ENCODE results near the gene KCNQ1. TPM values are rescaled to one million over a fixed set of nuclear protein-coding genes. Genes with fewer than 3 reads are reported as not detected.

KCNQ1 gene
- total and polyA plus RNA-seq, 9 of the 15 experiments (the other 6 are each of a cell fraction or from before 2014, with no cell fraction given), result 0.44 TPM; not detected in 8

DNA sequence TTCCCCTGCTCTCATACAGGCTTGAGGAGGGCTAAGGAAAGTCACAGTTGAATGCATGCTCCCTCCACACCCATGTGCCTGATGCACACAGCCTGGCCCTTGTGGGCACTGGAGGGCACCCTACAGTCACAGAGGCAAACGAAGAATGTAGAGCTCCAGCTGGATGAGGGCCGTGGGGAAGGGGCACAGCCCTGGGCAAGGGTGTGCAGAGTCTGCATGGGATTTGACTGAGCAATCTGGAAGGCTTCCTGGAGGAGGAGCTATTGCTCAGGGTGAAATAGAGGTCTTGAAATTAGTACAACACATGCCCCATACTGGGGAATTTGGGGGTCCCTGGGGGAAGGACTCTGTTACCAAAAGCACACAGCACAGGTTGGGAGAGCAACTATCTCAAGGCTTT is 64.0 kb downstream of the KCNQ1 start:
- in situ Hi-C loops (cut with MboI) (no loop called here), intact Hi-C loops (cut with micrococcal nuclease) (no loop called here)
- CTCF ChIA-PET (ENCODE audit: low intra/inter-chr PET ratio), result no interaction called here
- H3K79me2 ChIP-seq (ENCODE audit: control insufficient read depth, insufficient read depth, low read length), result no peaks in the 10 kb centered on the region
- no peak for FAIRE-seq
- H2AFZ ChIP-seq (ENCODE audit: low read depth, low read length), result no peak overlapping the region
- no peak overlapping the region for H3K4me2 ChIP-seq (ENCODE audit: insufficient read depth, low read length)
- H3K4me1 ChIP-seq (replicated peaks in 1 of 2; ENCODE audit: control insufficient read depth in 2 of 2, insufficient read depth in 2 of 2, low read length in 2 of 2), result peaks cover 0 to 9% of the 10 kb centered on the region in 2 experiments; a peak in 2 of 5 replicates
- peaks cover 8 to 66% of the 10 kb centered on the region in 2 experiments; a peak in 4 of 5 replicates for H3K27me3 ChIP-seq (ENCODE audit: control insufficient read depth in 2 of 2, insufficient read depth in 2 of 2, low read length in 2 of 2)
- BruUV-seq (replicated peaks), result no TSS peak
- WGBS (ENCODE audit: insufficient coverage, low coverage, missing lambda C conversion rate), result 0% methylated on average over 1 of the region's 2 CpGs
- H4K20me1 ChIP-seq (replicated peaks; ENCODE audit: control insufficient read depth, insufficient read depth, low read length), result peaks cover 5% of the 10 kb centered on the region; the same call in 1 of the 2 replicates
- H3K4me3 ChIP-seq, result no peak overlapping the region
- no peak overlapping the region for H3K9ac ChIP-seq (ENCODE audit: insufficient read depth in 1 of 2, low read depth in 2 of 2, low read length in 2 of 2)
- peak in 2 of 4 experiments; percentile 2 to 3 for DNase-seq (ENCODE audit: extremely low read depth in 1 of 4, low spot score in 3 of 4)
- peak; percentile 83 for TF ChIP-seq ZFP36 (IDR thresholded peaks at IDR 0.05; ENCODE audit: low read depth, low read length, partially characterized antibody)
- TF ChIP-seq HOXB6 (CRISPR knock-in tag; IDR thresholded peaks at IDR 0.05; ENCODE audit: borderline replicate concordance), result no peak
- ATAC-seq, result no peak
- POLR2A ChIA-PET, result no interaction called here
- no peaks in the 10 kb centered on the region for H3K9me3 ChIP-seq (replicated peaks; ENCODE audit: control insufficient read depth, insufficient read depth, low read depth, low read length)
- H3K36me3 ChIP-seq (ENCODE audit: control insufficient read depth, insufficient read depth, low read length), result no peaks in the 10 kb centered on the region
- no peaks in the 10 kb centered on the region for H3K9me1 ChIP-seq (ENCODE audit: control insufficient read depth, insufficient read depth, low read length)
- no peak overlapping the region for H3K27ac ChIP-seq (ENCODE audit: extremely low read depth, low read depth, low read length)

DNA sequence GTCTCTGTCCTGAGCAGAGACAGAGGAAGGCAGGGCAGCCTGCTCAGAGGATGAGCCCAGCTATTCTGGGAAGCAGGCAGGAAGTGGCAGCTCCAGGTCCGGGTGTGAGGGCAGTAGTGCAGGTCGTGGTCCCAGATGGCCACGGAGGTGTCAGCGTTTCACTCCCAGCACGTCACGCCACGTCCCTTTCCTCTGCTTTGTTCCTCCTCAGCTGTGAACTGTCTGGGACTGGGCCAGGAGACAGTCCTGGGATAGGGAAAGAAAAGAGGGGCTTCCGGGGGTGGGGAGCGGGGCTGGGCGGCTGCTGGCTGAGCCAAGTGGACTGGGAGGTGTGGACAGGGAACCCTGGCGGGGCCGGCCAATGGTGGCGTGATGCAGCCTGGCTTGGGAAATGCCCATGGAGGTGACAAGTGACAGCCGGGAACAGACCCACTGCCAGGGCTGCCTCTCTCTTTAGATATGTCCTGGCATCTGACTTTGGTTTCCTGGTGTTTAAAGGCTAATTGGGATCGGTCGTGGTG is 64.7 kb downstream of the KCNQ1 start:
- intact Hi-C loops (cut with micrococcal nuclease) (no loop called here), in situ Hi-C loops (cut with MboI) (loop anchor here (10.0 kb wide), 1 partner anchor 305 kb away; no protein-coding TSS in a partner anchor)
- no peak overlapping the region for H3K4me2 ChIP-seq (ENCODE audit: insufficient read depth, low read length)
- H3K4me3 ChIP-seq, result no peak overlapping the region
- POLR2A ChIA-PET, result no interaction called here
- no peaks in the 10 kb centered on the region for H3K9me1 ChIP-seq (ENCODE audit: control insufficient read depth, insufficient read depth, low read length)
- CTCF ChIA-PET (ENCODE audit: low intra/inter-chr PET ratio), result no interaction called here
- H3K36me3 ChIP-seq (ENCODE audit: control insufficient read depth, insufficient read depth, low read length), result no peaks in the 10 kb centered on the region
- no peak overlapping the region for H3K27ac ChIP-seq (ENCODE audit: extremely low read depth, low read depth, low read length)
- H4K20me1 ChIP-seq (replicated peaks; ENCODE audit: control insufficient read depth, insufficient read depth, low read length), result peaks cover 9% of the 10 kb centered on the region; the same call in 1 of the 2 replicates
- peaks cover 0 to 9% of the 10 kb centered on the region in 2 experiments; a peak in 2 of 5 replicates for H3K4me1 ChIP-seq (replicated peaks in 1 of 2; ENCODE audit: control insufficient read depth in 2 of 2, insufficient read depth in 2 of 2, low read length in 2 of 2)
- DNase-seq (ENCODE audit: extremely low read depth in 1 of 4, low spot score in 3 of 4), result peak in 3 of 4 experiments; percentile 3 to 8 (median 4)
- H2AFZ ChIP-seq (ENCODE audit: low read depth, low read length), result no peak overlapping the region
- no peak overlapping the region for H3K9ac ChIP-seq (ENCODE audit: insufficient read depth in 1 of 2, low read depth in 2 of 2, low read length in 2 of 2)
- no peak for FAIRE-seq
- ATAC-seq, result no peak
- TF ChIP-seq RCOR1 (IDR thresholded peaks at IDR 0.05; ENCODE audit: borderline replicate concordance in 1 of 2, low read depth in 2 of 2, low read length in 2 of 2), result no peak
- no peak for TF ChIP-seq ZNF23 (CRISPR knock-in tag; IDR thresholded peaks at IDR 0.05)
- TF ChIP-seq NBN (IDR thresholded peaks at IDR 0.05; ENCODE audit: low read depth), result no peak
- no peak for TF ChIP-seq NCOR1 (IDR thresholded peaks at IDR 0.05)
- no peak for TF ChIP-seq RUNX1 (IDR thresholded peaks at IDR 0.05; ENCODE audit: low read depth)
- no peak for TF ChIP-seq SAFB (IDR thresholded peaks at IDR 0.05; ENCODE audit: borderline replicate concordance, low read depth, low read length)
- TF ChIP-seq ATF1 (CRISPR knock-in tag; IDR thresholded peaks at IDR 0.05), result no peak
- TF ChIP-seq ATF1 (tag; IDR thresholded peaks at IDR 0.05), result no peak
- TF ChIP-seq MEIS2 (IDR thresholded peaks at IDR 0.05; ENCODE audit: partially characterized antibody), result no peak
- no peak for TF ChIP-seq ZC3H4 (CRISPR knock-in tag; IDR thresholded peaks at IDR 0.05; ENCODE audit: borderline replicate concordance)
- under 1% methylated on average over 14 of the region's 16 CpGs for WGBS (ENCODE audit: insufficient coverage, low coverage, missing lambda C conversion rate)
- BruUV-seq (replicated peaks), result no TSS peak
- H3K27me3 ChIP-seq (ENCODE audit: control insufficient read depth in 2 of 2, insufficient read depth in 2 of 2, low read length in 2 of 2), result peaks cover 8 to 73% of the 10 kb centered on the region in 2 experiments
- H3K9me3 ChIP-seq (replicated peaks; ENCODE audit: control insufficient read depth, insufficient read depth, low read depth, low read length), result no peaks in the 10 kb centered on the region
- H3K79me2 ChIP-seq (ENCODE audit: control insufficient read depth, insufficient read depth, low read length), result no peaks in the 10 kb centered on the region
